GM23338 (cell line): ENCODE measurements around the gene LEAP2. TPM values are rescaled to one million over a fixed set of nuclear protein-coding genes. Genes with fewer than 3 reads are reported as not detected.

Experiments
- ATAC-seq: fragments of 200-7000 bp; cut with Tn5 transposase; 3 replicates; pipeline ENCODE4 v1.9.1; 2020
- DNase-seq: peaks from one replicate; pipeline ENCODE4 v3.0.0-alpha.2; 2015; ENCODE audit warnings: low spot score
- H2AFZ ChIP-seq: fragments of 200-600 bp; sonication (generic); 2 replicates; pipeline ENCODE4 v1.8.0; 2016; ENCODE audit warnings: antibody characterized with exemption, mild to moderate bottlenecking, moderate library complexity
- H3F3A ChIP-seq: fragments of 200-600 bp; sonication (generic); replicated peaks from 2 replicates; pipeline ENCODE4 v1.8.0; 2017; ENCODE audit warnings: antibody characterized with exemption, mixed run types, low read depth
- H3K27ac ChIP-seq: fragments of 200-600 bp; sonication (generic); 2 replicates; pipeline ENCODE4 v1.6.1; 2016; ENCODE audit warnings: low read depth
- H3K27me3 ChIP-seq: fragments of 200-600 bp; sonication (generic); 2 replicates; pipeline ENCODE4 v1.8.0; 2016; ENCODE audit warnings: mild to moderate bottlenecking, mixed run types, moderate library complexity; ENCODE audit not compliant: insufficient read depth
- H3K36me3 ChIP-seq: fragments of 200-600 bp; sonication (generic); 2 replicates; pipeline ENCODE4 v1.8.0; 2016; ENCODE audit warnings: mild to moderate bottlenecking; ENCODE audit not compliant: insufficient read depth
- H3K4me1 ChIP-seq: fragments of 200-600 bp; sonication (generic); 2 replicates; pipeline ENCODE4 v1.8.0; 2016; ENCODE audit warnings: mild to moderate bottlenecking, moderate library complexity; ENCODE audit not compliant: insufficient read depth
- H3K4me2 ChIP-seq: fragments of 200-600 bp; sonication (generic); 2 replicates; pipeline ENCODE4 v1.7.1; 2017; ENCODE audit warnings: mixed run types
- H3K4me3 ChIP-seq: fragments of 200-600 bp; sonication (generic); 2 replicates; pipeline ENCODE4 v1.6.1; 2016; ENCODE audit warnings: mixed run types
- H3K79me2 ChIP-seq: fragments of 200-600 bp; sonication (generic); replicated peaks from 2 replicates; pipeline ENCODE4 v1.8.0; 2017; ENCODE audit warnings: mild to moderate bottlenecking; ENCODE audit not compliant: insufficient read depth
- H3K9me2 ChIP-seq: fragments of 200-600 bp; sonication (generic); 2 replicates; pipeline ENCODE4 v1.8.0; 2017; ENCODE audit not compliant: insufficient read depth
- H4K20me1 ChIP-seq: fragments of 200-600 bp; sonication (generic); replicated peaks from 2 replicates; pipeline ENCODE4 v1.8.0; 2017; ENCODE audit warnings: mild to moderate bottlenecking; ENCODE audit not compliant: insufficient read depth
- H3K27ac Mint-ChIP-seq: 2 replicates; pipeline ENCODE4 v1.8.0; 2020; ENCODE audit warnings: inconsistent platforms, mild to moderate bottlenecking, moderate library complexity, mixed read lengths
- H3K27me3 Mint-ChIP-seq: 3 replicates; pipeline ENCODE4 v1.8.0; 2022; ENCODE audit warnings: low read depth, mild to moderate bottlenecking, moderate library complexity, mixed read lengths, inconsistent platforms; ENCODE audit not compliant: insufficient read depth, poor library complexity
- H3K36me3 Mint-ChIP-seq: 3 replicates; pipeline ENCODE4 v1.8.0; 2021; ENCODE audit warnings: low read depth, mild to moderate bottlenecking, inconsistent platforms, moderate library complexity, mixed read lengths
- H3K4me1 Mint-ChIP-seq: 3 replicates; pipeline ENCODE4 v1.8.0; 2020; ENCODE audit warnings: mild to moderate bottlenecking, inconsistent platforms, mixed read lengths
- H3K4me3 Mint-ChIP-seq: 3 replicates; pipeline ENCODE4 v1.8.0; 2021; ENCODE audit warnings: moderate library complexity, mild to moderate bottlenecking, inconsistent platforms, mixed read lengths
- H3K9me3 Mint-ChIP-seq: 3 replicates; pipeline ENCODE4 v1.8.0; 2020; ENCODE audit warnings: moderate library complexity, mild to moderate bottlenecking, inconsistent platforms, mixed read lengths
- CREB1 ChIP-seq: fragments of 250-450 bp; sonication (Bioruptor Pico); IDR thresholded peaks from 2 replicates; pipeline ENCODE4 v1.5.0; 2020; ENCODE audit warnings: low read depth, mild to moderate bottlenecking, moderate library complexity
- CTCF ChIP-seq, 2 experiments: fragments of 200-600 bp in 1 of 2; sonication (generic) in 1 of 2; conservative IDR thresholded peaks; 2 replicates each; pipeline versions ENCODE4 v1.5.1 to v1.6.1; 2016 to 2017; ENCODE audit warnings: antibody characterized with exemption in 2 of 2, low read depth in 2 of 2, mild to moderate bottlenecking in 2 of 2, moderate library complexity in 1 of 2
- EZH2 ChIP-seq: fragments of 200-600 bp; sonication (generic); IDR thresholded peaks from one replicate; pipeline ENCODE4 v1.8.0; 2017; ENCODE audit warnings: antibody characterized with exemption, mild to moderate bottlenecking, low read depth; ENCODE audit not compliant: unreplicated experiment
- EZH2phosphoT487 ChIP-seq: fragments of 200-600 bp; sonication (generic); IDR thresholded peaks from one replicate; pipeline ENCODE4 v1.8.1; 2018; ENCODE audit warnings: antibody characterized with exemption; ENCODE audit not compliant: unreplicated experiment
- POLR2AphosphoS5 ChIP-seq: IDR thresholded peaks from 2 replicates; pipeline ENCODE4 v1.6.1; 2016; ENCODE audit warnings: antibody characterized with exemption, low read depth
- REST ChIP-seq: IDR thresholded peaks from one replicate; pipeline ENCODE4 v1.6.1; 2018; ENCODE audit warnings: antibody characterized with exemption; ENCODE audit not compliant: unreplicated experiment
- ZNF114 ChIP-seq: fragments of 250-450 bp; sonication (Bioruptor Pico); IDR thresholded peaks from 2 replicates; pipeline ENCODE4 v1.5.0; 2020; ENCODE audit warnings: mild to moderate bottlenecking, moderate library complexity
- ZNF331 ChIP-seq: fragments of 250-450 bp; sonication (Bioruptor Pico); IDR thresholded peaks from 2 replicates; pipeline ENCODE4 v1.5.0; 2020; ENCODE audit warnings: low read depth, mild to moderate bottlenecking, moderate library complexity
- polyA plus RNA-seq: library from polyadenylated mRNA; unstranded; fragments of >200 nt; fragmentation: Nextera tagmentation; extraction: Ambion mirVana; gene quantifications from 2 replicates; pipeline ENCODE4 v1.2.1, GENCODE V29; 2016
- total RNA-seq: library from RNA; depleted of rRNA; stranded (reverse); fragments of >200 nt; shearing (Covaris generic); gene quantifications from 2 replicates; pipeline ENCODE4 v1.2.3, GENCODE V29; 2014

Gene LEAP2
- total and polyA plus RNA-seq, 2 experiments from 2014 or later: 1.5 to 1.8 TPM

- Mint-ChIP-seq H3K27ac (no peak overlapping the region), H3K36me3 (peaks cover 33% of the 10 kb centered on the region), H3K9me3 (no peaks in the 10 kb centered on the region), H3K27me3 (peaks cover 8% of the 10 kb centered on the region), H3K4me1 (peaks cover 8% of the 10 kb centered on the region), H3K4me3 (no peak overlapping the region)
- Histone ChIP-seq H4K20me1 (peaks cover 8% of the 10 kb centered on the region), H3K4me3 (no peak overlapping the region), H3K36me3 (peaks cover 15% of the 10 kb centered on the region), H3K27me3 (no peaks in the 10 kb centered on the region), H3K9me2 (no peaks in the 10 kb centered on the region), H3K27ac (0 out of 2 replicates have a peak overlapping the region, but pooled peaks have one; percentile 30), H2AFZ (no peak overlapping the region), H3F3A (peaks cover 19% of the 10 kb centered on the region), H3K4me1 (peaks cover 4% of the 10 kb centered on the region; the same call in 1 of the 2 replicates), H3K79me2 (peaks cover 18% of the 10 kb centered on the region), H3K4me2 (no peak overlapping the region)
- DNase-seq: no peak
- ATAC-seq: no peak
- TF ChIP-seq POLR2AphosphoS5 (no peak; the same call in 1 of the 2 replicates), REST (no peak), ZNF114 (CRISPR knock-in tag) (no peak), EZH2phosphoT487 (no peak), CTCF (conservative IDR thresholded peaks at IDR 0.05; ENCODE audit: low read depth in 2 of 2) (no peak), ZNF331 (CRISPR knock-in tag) (no peak), CREB1 (no peak)
Measured at GRCh38 chr5:132871459-132872284, 1.8 kb upstream of the LEAP2 start.

- H3K4me3 ChIP-seq: no peak overlapping the region
- no peak overlapping the region for H2AFZ ChIP-seq
- no peaks in the 10 kb centered on the region for H3K4me1 Mint-ChIP-seq
- no peaks in the 10 kb centered on the region for H3K4me1 ChIP-seq
- no peaks in the 10 kb centered on the region for H3K9me2 ChIP-seq
- H3K27me3 Mint-ChIP-seq: peaks cover 6% of the 10 kb centered on the region
- H3K36me3 Mint-ChIP-seq: peaks cover 24% of the 10 kb centered on the region
- peaks cover 12% of the 10 kb centered on the region for H3F3A ChIP-seq
- no peak overlapping the region for H3K4me2 ChIP-seq
- H3K27me3 ChIP-seq: no peaks in the 10 kb centered on the region
- DNase-seq (no peak), ATAC-seq (no peak)
- H3K4me3 Mint-ChIP-seq: no peak overlapping the region
- H3K27ac Mint-ChIP-seq: no peak overlapping the region
- H4K20me1 ChIP-seq: peaks cover under 1% of the 10 kb centered on the region
- TF ChIP-seq EZH2: no peak
- TF ChIP-seq ZNF114 (CRISPR knock-in tag): no peak
- H3K79me2 ChIP-seq: peaks cover 8% of the 10 kb centered on the region
- peaks cover 10% of the 10 kb centered on the region for H3K36me3 ChIP-seq
- H3K27ac ChIP-seq: no peak overlapping the region; the same call in 1 of the 2 replicates
- H3K9me3 Mint-ChIP-seq: no peaks in the 10 kb centered on the region
Measured at GRCh38 chr5:132872788-132873118, 715 bp upstream of the LEAP2 start.
